ENCODE measurements around the gene TRAPPC10. TPM values are rescaled to one million over a fixed set of nuclear protein-coding genes. Genes with fewer than 3 reads are reported as not detected.

Gene TRAPPC10
- total RNA-seq, 2 experiments from 2014 or later, result 77.9 to 82.7 TPM

- H3K9me3 Mint-ChIP-seq, result no peaks in the 10 kb centered on the region
- no peak for DNase-seq
- H3K36me3 Mint-ChIP-seq, result no peaks in the 10 kb centered on the region
- H3K27me3 Mint-ChIP-seq, result no peaks in the 10 kb centered on the region
- ATAC-seq (ENCODE audit: low read depth), result no peak
- no peak overlapping the region for H3K4me3 Mint-ChIP-seq
- no peak overlapping the region for H3K27ac Mint-ChIP-seq
- no peaks in the 10 kb centered on the region for H3K4me1 Mint-ChIP-seq
- POLR2A ChIA-PET, result interaction anchor here (0.6 kb wide), 2 partner anchors 34 to 45 kb away, joined by 3 to 4 read pairs; no protein-coding TSS in a partner anchor
These were observed 14.1 kb upstream of the TRAPPC10 start for GRCh38 chr21:43997766-43998742.

DNA sequence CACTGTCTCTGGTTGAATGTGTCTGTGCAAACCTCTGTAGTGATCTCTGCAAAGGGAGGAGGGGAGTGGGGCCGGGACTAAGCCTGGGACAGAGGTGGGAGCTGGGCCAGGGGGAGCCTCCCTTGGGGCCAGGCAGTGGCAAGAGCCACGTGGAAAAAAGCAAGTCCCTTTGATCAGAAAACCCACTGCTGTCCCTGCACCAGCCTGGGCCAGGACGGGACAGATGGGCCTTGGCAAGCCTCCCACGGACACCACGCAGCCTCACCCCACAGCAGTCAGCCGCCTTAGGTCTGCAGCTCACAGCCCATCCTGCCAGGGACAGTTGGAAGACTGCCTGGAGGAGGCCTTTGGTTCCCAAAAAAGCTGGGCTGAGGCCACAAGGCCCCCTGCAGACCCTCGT is 11.7 kb upstream of the TRAPPC10 start:
- no peaks in the 10 kb centered on the region for H3K36me3 Mint-ChIP-seq
- no peaks in the 10 kb centered on the region for H3K9me3 Mint-ChIP-seq
- H3K27me3 Mint-ChIP-seq, result no peaks in the 10 kb centered on the region
- H3K27ac Mint-ChIP-seq, result no peak overlapping the region
- no peak overlapping the region for H3K4me3 Mint-ChIP-seq
- DNase-seq (no peak), ATAC-seq (ENCODE audit: low read depth) (no peak)
- POLR2A ChIA-PET, result interaction anchor here (0.6 kb wide), 1 partner anchor 12 kb away, joined by 4 read pairs; the partner anchor contains the start of gene TRAPPC10
- no peaks in the 10 kb centered on the region for H3K4me1 Mint-ChIP-seq

GRCh38 chr21:44002511-44002910 is 9.6 kb upstream of the TRAPPC10 start:
- H3K4me3 Mint-ChIP-seq, result no peak overlapping the region
- peaks cover 2% of the 10 kb centered on the region for H3K4me1 Mint-ChIP-seq
- no peaks in the 10 kb centered on the region for H3K9me3 Mint-ChIP-seq
- POLR2A ChIA-PET, result interaction anchor here (0.5 kb wide), 1 partner anchor 429 kb away, joined by 3 read pairs; no protein-coding TSS in a partner anchor
- DNase-seq (no peak), ATAC-seq (ENCODE audit: low read depth) (no peak)
- H3K36me3 Mint-ChIP-seq, result no peaks in the 10 kb centered on the region
- no peak overlapping the region for H3K27ac Mint-ChIP-seq
- no peaks in the 10 kb centered on the region for H3K27me3 Mint-ChIP-seq

- no peaks in the 10 kb centered on the region for H3K36me3 Mint-ChIP-seq
- no peak for DNase-seq
- no peaks in the 10 kb centered on the region for H3K9me3 Mint-ChIP-seq
- POLR2A ChIA-PET, result no interaction called here
- no peak overlapping the region for H3K27ac Mint-ChIP-seq
- H3K4me1 Mint-ChIP-seq, result peaks cover 4% of the 10 kb centered on the region
- no peaks in the 10 kb centered on the region for H3K27me3 Mint-ChIP-seq
- no peak overlapping the region for H3K4me3 Mint-ChIP-seq
- ATAC-seq (ENCODE audit: low read depth), result no peak
These were observed 8.7 kb upstream of the TRAPPC10 start for GRCh38 chr21:44003307-44003966.

GRCh38 chr21:44005071-44005470 is 7.0 kb upstream of the TRAPPC10 start:
- Mint-ChIP-seq H3K27me3 (no peaks in the 10 kb centered on the region), H3K4me1 (peaks cover 7% of the 10 kb centered on the region), H3K4me3 (no peak overlapping the region), H3K9me3 (no peaks in the 10 kb centered on the region), H3K36me3 (peaks cover 3% of the 10 kb centered on the region), H3K27ac (no peak overlapping the region)
- no peak for DNase-seq
- POLR2A ChIA-PET, result no interaction called here
- no peak for ATAC-seq (ENCODE audit: low read depth)

- DNase-seq (no peak), ATAC-seq (ENCODE audit: low read depth) (no peak)
- no peaks in the 10 kb centered on the region for H3K27me3 Mint-ChIP-seq
- peaks cover 8% of the 10 kb centered on the region for H3K36me3 Mint-ChIP-seq
- H3K9me3 Mint-ChIP-seq, result no peaks in the 10 kb centered on the region
- H3K4me3 Mint-ChIP-seq, result no peak overlapping the region
- POLR2A ChIA-PET, result no interaction called here
- no peak overlapping the region for H3K27ac Mint-ChIP-seq
- peaks cover 12% of the 10 kb centered on the region for H3K4me1 Mint-ChIP-seq
These were observed 6.5 kb upstream of the TRAPPC10 start for GRCh38 chr21:44005593-44005992.

- Mint-ChIP-seq H3K27me3 (no peaks in the 10 kb centered on the region), H3K27ac (no peak overlapping the region), H3K36me3 (peaks cover 8% of the 10 kb centered on the region), H3K4me3 (no peak overlapping the region), H3K4me1 (peaks cover 15% of the 10 kb centered on the region), H3K9me3 (no peaks in the 10 kb centered on the region)
- POLR2A ChIA-PET, result no interaction called here
- ATAC-seq (ENCODE audit: low read depth), result no peak
- no peak for DNase-seq
These were observed 6.0 kb upstream of the TRAPPC10 start for GRCh38 chr21:44006017-44006619.

- Mint-ChIP-seq H3K27me3 (no peaks in the 10 kb centered on the region), H3K27ac (no peak overlapping the region), H3K36me3 (peaks cover 8% of the 10 kb centered on the region), H3K4me3 (no peak overlapping the region), H3K4me1 (peaks cover 17% of the 10 kb centered on the region), H3K9me3 (no peaks in the 10 kb centered on the region)
- DNase-seq, result no peak
- ATAC-seq (ENCODE audit: low read depth), result no peak
- POLR2A ChIA-PET, result no interaction called here
These were observed 5.5 kb upstream of the TRAPPC10 start for GRCh38 chr21:44006656-44007055.

DNA sequence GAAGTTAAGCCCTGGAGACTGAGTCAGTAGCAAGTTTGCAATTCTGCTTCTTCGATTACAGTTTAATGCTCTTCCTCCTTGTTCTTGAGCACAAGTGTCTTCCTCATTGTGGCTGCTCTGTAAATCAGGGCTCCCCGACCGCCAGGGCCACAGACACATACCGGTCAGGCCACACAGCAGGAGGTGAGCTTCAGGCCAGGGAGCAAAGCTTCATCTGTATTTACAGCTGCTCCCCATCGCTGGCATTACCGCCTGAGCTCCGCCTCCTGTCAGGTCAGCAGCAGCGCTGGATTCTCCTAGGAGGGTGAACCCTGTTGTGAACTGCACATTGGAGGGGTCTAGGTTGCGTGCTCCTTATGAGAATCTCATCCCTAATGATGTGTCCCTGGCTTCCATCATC is 1.7 kb upstream of the TRAPPC10 start:
- Mint-ChIP-seq H3K27ac (peak overlapping the region; percentile 37), H3K9me3 (no peaks in the 10 kb centered on the region), H3K4me3 (peak overlapping the region; percentile 33), H3K27me3 (no peaks in the 10 kb centered on the region), H3K36me3 (peaks cover 8% of the 10 kb centered on the region), H3K4me1 (peaks cover 35% of the 10 kb centered on the region)
- POLR2A ChIA-PET, result interaction anchor here (6.5 kb wide), 1 partner anchor 74 kb away, joined by 51 read pairs; no protein-coding TSS in a partner anchor
- ATAC-seq (ENCODE audit: low read depth) (no peak), DNase-seq (peak; percentile 28)

DNA sequence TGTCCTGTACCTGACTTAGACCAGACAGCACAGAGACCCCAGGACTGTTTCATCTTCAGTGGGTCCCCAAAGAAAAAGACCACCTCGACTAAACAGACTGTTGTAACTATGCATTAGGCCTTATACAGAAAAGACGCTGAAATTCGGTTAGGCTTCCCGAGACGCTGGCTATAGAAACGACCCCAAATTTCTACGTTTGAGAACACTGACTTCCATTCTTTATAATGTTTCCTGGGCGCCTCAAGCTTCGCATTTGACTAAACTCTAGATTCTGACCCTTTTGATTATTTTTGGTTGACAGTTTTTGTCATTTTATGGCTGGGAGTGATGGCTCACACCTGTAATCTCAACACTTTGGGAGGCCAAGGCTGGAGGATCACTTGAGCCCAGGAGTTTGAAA is 986 bp upstream of the TRAPPC10 start:
- Mint-ChIP-seq H3K27ac (peak overlapping the region; percentile 89), H3K36me3 (peaks cover 8% of the 10 kb centered on the region), H3K4me3 (peak overlapping the region; percentile 87), H3K9me3 (no peaks in the 10 kb centered on the region), H3K27me3 (no peaks in the 10 kb centered on the region), H3K4me1 (peaks cover 40% of the 10 kb centered on the region)
- DNase-seq, result no peak
- POLR2A ChIA-PET, result interaction anchor here (0.8 to 6.5 kb wide), 3 partner anchors 54 to 79 kb away, joined by 3 to 51 read pairs (median 13); no protein-coding TSS in a partner anchor
- ATAC-seq (ENCODE audit: low read depth), result no peak

DNA sequence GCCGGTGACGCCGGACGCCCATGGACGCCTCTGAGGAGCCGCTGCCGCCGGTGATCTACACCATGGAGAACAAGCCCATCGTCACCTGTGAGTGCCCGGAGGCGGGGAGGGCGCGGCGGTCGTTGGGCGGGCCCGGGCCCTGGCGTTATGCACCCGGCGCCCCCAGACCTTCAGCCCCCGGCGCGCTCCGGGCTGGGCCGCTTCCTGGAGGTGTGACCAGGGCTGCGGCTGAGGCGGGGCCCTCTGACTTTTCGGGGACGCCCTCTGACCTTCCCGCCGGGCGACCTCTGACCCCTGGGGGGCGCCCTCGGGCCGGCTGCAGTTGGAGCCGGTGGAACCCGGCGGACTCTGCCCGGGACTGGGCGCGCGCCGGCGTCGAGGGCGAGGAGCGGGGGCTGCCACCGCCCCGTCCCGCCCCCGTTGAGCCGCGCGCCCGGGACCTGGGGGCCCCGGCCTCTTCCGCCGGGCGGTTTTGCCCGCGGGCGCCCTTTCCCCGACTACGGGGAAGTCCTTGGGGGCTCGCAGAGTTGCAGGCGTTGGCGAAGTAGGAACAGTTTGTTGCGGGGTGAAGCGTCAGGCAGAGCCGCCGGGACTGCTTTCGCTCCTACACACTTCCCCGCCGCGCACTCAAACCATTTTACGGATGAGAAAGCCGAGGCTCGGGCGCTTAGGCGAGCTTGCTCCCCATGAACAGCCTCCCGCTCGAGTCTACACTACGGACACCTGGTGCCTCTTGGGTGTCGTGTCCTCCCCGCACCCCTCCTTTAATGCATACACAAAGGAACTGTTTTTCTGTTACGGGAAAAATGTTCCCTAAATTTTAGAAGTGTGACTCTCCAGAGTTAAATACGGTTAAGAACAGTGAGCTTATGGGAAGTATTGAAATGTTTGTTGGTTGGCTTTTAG is 618 bp downstream of the TRAPPC10 start:
- Mint-ChIP-seq H3K27me3 (no peaks in the 10 kb centered on the region), H3K9me3 (no peaks in the 10 kb centered on the region), H3K36me3 (peaks cover 9% of the 10 kb centered on the region), H3K4me1 (peaks cover 47% of the 10 kb centered on the region), H3K4me3 (peak overlapping the region; percentile 86), H3K27ac (peak overlapping the region; percentile 86)
- DNase-seq, result peak; percentile 94
- ATAC-seq (ENCODE audit: low read depth), result peak; percentile 82
- POLR2A ChIA-PET, result interaction anchor here (0.9 to 6.5 kb wide), 10 partner anchors 9 to 901 kb away, joined by 3 to 51 read pairs (median 4); no protein-coding TSS in a partner anchor

DNA sequence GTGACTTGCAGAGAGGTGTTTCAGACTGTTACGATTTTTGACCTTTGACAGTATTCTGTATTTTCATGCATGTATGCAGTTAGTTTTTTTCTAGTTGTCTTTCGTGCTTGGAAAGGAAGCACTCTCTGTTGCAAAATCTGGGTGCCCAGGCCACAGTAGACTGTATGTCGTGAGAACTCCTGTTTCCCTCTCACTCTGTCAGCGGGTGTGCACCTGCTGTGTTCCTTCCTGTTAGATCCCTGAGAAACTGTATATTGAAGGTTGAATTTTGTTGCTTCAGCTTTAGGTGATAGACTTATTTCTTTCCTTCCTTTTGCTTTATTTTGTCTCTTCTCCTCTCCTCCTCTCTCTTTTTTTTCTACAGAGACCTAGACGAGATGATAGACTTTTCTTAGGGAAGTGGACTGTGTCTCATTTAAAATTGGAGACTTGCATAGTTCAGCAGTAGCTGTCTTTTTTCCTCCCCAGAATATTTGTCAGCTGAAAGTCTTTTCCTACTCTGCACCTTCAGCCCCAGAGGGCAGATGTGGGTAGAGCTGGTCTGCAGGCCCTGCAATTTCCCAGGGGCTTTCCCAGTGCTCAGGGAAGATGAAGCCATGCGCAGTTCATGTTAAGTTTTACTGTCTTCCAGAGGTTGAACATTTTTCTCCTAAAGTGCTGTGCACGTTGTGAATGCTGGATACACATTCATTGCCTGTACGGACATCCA is 1.4 kb downstream of the TRAPPC10 start:
- Mint-ChIP-seq H3K4me3 (peak overlapping the region; percentile 86), H3K4me1 (peaks cover 51% of the 10 kb centered on the region), H3K36me3 (peaks cover 9% of the 10 kb centered on the region), H3K27me3 (no peaks in the 10 kb centered on the region), H3K9me3 (no peaks in the 10 kb centered on the region), H3K27ac (peak overlapping the region; percentile 86)
- DNase-seq (no peak), ATAC-seq (ENCODE audit: low read depth) (peak; percentile 12)
- POLR2A ChIA-PET, result interaction anchor here (0.9 to 6.5 kb wide), 12 partner anchors 9 to 901 kb away, joined by 3 to 51 read pairs (median 4); no protein-coding TSS in a partner anchor
